Measurements from ENCODE around the gene TLNRD1.
A peak's percentile ranks its signal among the peaks of the same experiment; 100 is the strongest.

TLNRD1 gene

GRCh38 chr15:80991421-80991820 lies 9.3 kb upstream of the TLNRD1 start:
- Histone ChIP-seq H2BK120ac (ENCODE audit: low read depth, low read length) (no peak overlapping the region), H3K79me1 (replicated peaks; ENCODE audit: low read length, poor library complexity, severe bottlenecking) (peaks cover 3% of the 10 kb centered on the region), H3K4me1 (ENCODE audit: control insufficient read depth, insufficient read depth, low read depth, low read length) (no peaks in the 10 kb centered on the region), H3K9me3 (ENCODE audit: control insufficient read depth, low read length) (no peaks in the 10 kb centered on the region), H3K4me3 (ENCODE audit: insufficient read depth in 1 of 2, low read depth in 1 of 2, low read length in 2 of 2) (peak overlapping the region in 1 of 2 experiments; percentile 15), H4K91ac (ENCODE audit: low read length) (no peak overlapping the region), H3K23ac (ENCODE audit: low read length in 2 of 2) (no peak overlapping the region), H2BK12ac (ENCODE audit: low read length in 2 of 2) (no peak overlapping the region), H3K9ac (ENCODE audit: low read length) (peak overlapping the region; percentile 96), H3K27ac (ENCODE audit: low read length, poor library complexity, severe bottlenecking) (no peak overlapping the region), H3K27me3 (ENCODE audit: control insufficient read depth in 1 of 2, insufficient read depth in 1 of 2, low read length in 2 of 2) (no peaks in the 10 kb centered on the region), H2BK15ac (ENCODE audit: low read depth, poor library complexity, severe bottlenecking) (no peak overlapping the region), H2AK5ac (ENCODE audit: low read length, severe bottlenecking) (no peak overlapping the region), H3K4ac (ENCODE audit: low read depth in 1 of 2, low read length in 2 of 2) (no peak overlapping the region), H4K8ac (ENCODE audit: low read length) (no peak overlapping the region), H3K18ac (ENCODE audit: low read depth in 1 of 2, low read length in 2 of 2) (no peak overlapping the region), H2AFZ (ENCODE audit: low read depth, low read length) (no peak overlapping the region), H3K4me2 (ENCODE audit: low read length, poor library complexity, severe bottlenecking) (no peak overlapping the region), H3K14ac (ENCODE audit: low read length in 2 of 2) (no peak overlapping the region), H3K36me3 (ENCODE audit: control insufficient read depth in 1 of 2, insufficient read depth in 2 of 2, low read depth in 1 of 2, low read length in 2 of 2) (peaks cover 0 to 4% of the 10 kb centered on the region in 2 experiments), H2BK5ac (ENCODE audit: low read depth, low read length, poor library complexity, severe bottlenecking) (no peak overlapping the region)
- 77% methylated on average over 2 of the region's 5 CpGs for WGBS
- DNase-seq, result peak; percentile 38

- Histone ChIP-seq H3K9me3 (ENCODE audit: control insufficient read depth, low read length) (peaks cover 1% of the 10 kb centered on the region), H3K23ac (ENCODE audit: low read length in 2 of 2) (no peak overlapping the region), H4K8ac (ENCODE audit: low read length) (no peak overlapping the region), H3K4ac (ENCODE audit: low read depth in 1 of 2, low read length in 2 of 2) (no peak overlapping the region), H3K4me2 (ENCODE audit: low read length, poor library complexity, severe bottlenecking) (no peak overlapping the region), H2BK15ac (ENCODE audit: low read depth, poor library complexity, severe bottlenecking) (no peak overlapping the region), H3K9ac (ENCODE audit: low read length) (peak overlapping the region; percentile 76), H3K4me1 (ENCODE audit: control insufficient read depth, insufficient read depth, low read depth, low read length) (no peaks in the 10 kb centered on the region), H3K18ac (ENCODE audit: low read depth in 1 of 2, low read length in 2 of 2) (no peak overlapping the region), H2AK5ac (ENCODE audit: low read length, severe bottlenecking) (no peak overlapping the region), H3K4me3 (ENCODE audit: insufficient read depth in 1 of 2, low read depth in 1 of 2, low read length in 2 of 2) (no peak overlapping the region), H2BK5ac (ENCODE audit: low read depth, low read length, poor library complexity, severe bottlenecking) (no peak overlapping the region), H2AFZ (ENCODE audit: low read depth, low read length) (no peak overlapping the region), H3K79me1 (replicated peaks; ENCODE audit: low read length, poor library complexity, severe bottlenecking) (peaks cover 3% of the 10 kb centered on the region), H3K36me3 (ENCODE audit: control insufficient read depth in 1 of 2, insufficient read depth in 2 of 2, low read depth in 1 of 2, low read length in 2 of 2) (peaks cover 0 to 2% of the 10 kb centered on the region in 2 experiments), H3K27me3 (ENCODE audit: control insufficient read depth in 1 of 2, insufficient read depth in 1 of 2, low read length in 2 of 2) (no peaks in the 10 kb centered on the region), H3K27ac (ENCODE audit: low read length, poor library complexity, severe bottlenecking) (no peak overlapping the region), H3K14ac (ENCODE audit: low read length in 2 of 2) (no peak overlapping the region), H2BK12ac (ENCODE audit: low read length in 2 of 2) (no peak overlapping the region), H2BK120ac (ENCODE audit: low read depth, low read length) (no peak overlapping the region), H4K91ac (ENCODE audit: low read length) (no peak overlapping the region)
- no peak for DNase-seq
- WGBS, result 93% methylated on average over 3 of the region's 4 CpGs
These were observed 8.7 kb upstream of the TLNRD1 start for GRCh38 chr15:80992006-80992405.

GRCh38 chr15:80992441-80992840 lies 8.3 kb upstream of the TLNRD1 start:
- H2BK12ac ChIP-seq (ENCODE audit: low read length in 2 of 2), result no peak overlapping the region
- H3K14ac ChIP-seq (ENCODE audit: low read length in 2 of 2), result no peak overlapping the region
- H3K4me1 ChIP-seq (ENCODE audit: control insufficient read depth, insufficient read depth, low read depth, low read length), result no peaks in the 10 kb centered on the region
- peak overlapping the region; percentile 76 for H3K9ac ChIP-seq (ENCODE audit: low read length)
- peaks cover 2% of the 10 kb centered on the region for H3K9me3 ChIP-seq (ENCODE audit: control insufficient read depth, low read length)
- no peak overlapping the region for H3K4ac ChIP-seq (ENCODE audit: low read depth in 1 of 2, low read length in 2 of 2)
- H3K4me3 ChIP-seq (ENCODE audit: insufficient read depth in 1 of 2, low read depth in 1 of 2, low read length in 2 of 2), result no peak overlapping the region
- H2BK5ac ChIP-seq (ENCODE audit: low read depth, low read length, poor library complexity, severe bottlenecking), result no peak overlapping the region
- H3K23ac ChIP-seq (ENCODE audit: low read length in 2 of 2), result no peak overlapping the region
- no peak overlapping the region for H2AK5ac ChIP-seq (ENCODE audit: low read length, severe bottlenecking)
- no peak overlapping the region for H2AFZ ChIP-seq (ENCODE audit: low read depth, low read length)
- no peak overlapping the region for H3K4me2 ChIP-seq (ENCODE audit: low read length, poor library complexity, severe bottlenecking)
- H4K8ac ChIP-seq (ENCODE audit: low read length), result no peak overlapping the region
- WGBS, result 94% methylated on average over 1 of the region's 1 CpG
- H3K27me3 ChIP-seq (ENCODE audit: control insufficient read depth in 1 of 2, insufficient read depth in 1 of 2, low read length in 2 of 2), result no peaks in the 10 kb centered on the region
- H3K27ac ChIP-seq (ENCODE audit: low read length, poor library complexity, severe bottlenecking), result no peak overlapping the region
- no peak overlapping the region for H2BK15ac ChIP-seq (ENCODE audit: low read depth, poor library complexity, severe bottlenecking)
- H3K18ac ChIP-seq (ENCODE audit: low read depth in 1 of 2, low read length in 2 of 2), result no peak overlapping the region
- H3K36me3 ChIP-seq (ENCODE audit: control insufficient read depth in 1 of 2, insufficient read depth in 2 of 2, low read depth in 1 of 2, low read length in 2 of 2), result no peaks in the 10 kb centered on the region
- DNase-seq, result no peak
- no peak overlapping the region for H2BK120ac ChIP-seq (ENCODE audit: low read depth, low read length)
- peaks cover 3% of the 10 kb centered on the region for H3K79me1 ChIP-seq (replicated peaks; ENCODE audit: low read length, poor library complexity, severe bottlenecking)
- H4K91ac ChIP-seq (ENCODE audit: low read length), result no peak overlapping the region

GRCh38 chr15:80996247-80996646 lies 4.5 kb upstream of the TLNRD1 start:
- H3K27me3 ChIP-seq (ENCODE audit: control insufficient read depth in 1 of 2, insufficient read depth in 1 of 2, low read length in 2 of 2), result no peaks in the 10 kb centered on the region
- WGBS, result no CpG with 5 or more reads among the region's 1 CpG
- H2BK15ac ChIP-seq (ENCODE audit: low read depth, poor library complexity, severe bottlenecking), result no peak overlapping the region

More at GRCh38 chr15:80996247-80996646, 4.5 kb upstream of the TLNRD1 start:
- Histone ChIP-seq H2BK12ac (ENCODE audit: low read length in 2 of 2) (no peak overlapping the region), H3K9ac (ENCODE audit: low read length) (no peak overlapping the region), H4K8ac (ENCODE audit: low read length) (no peak overlapping the region), H3K9me3 (ENCODE audit: control insufficient read depth, low read length) (peaks cover 2% of the 10 kb centered on the region), H3K4me3 (ENCODE audit: insufficient read depth in 1 of 2, low read depth in 1 of 2, low read length in 2 of 2) (no peak overlapping the region), H3K4me2 (ENCODE audit: low read length, poor library complexity, severe bottlenecking) (no peak overlapping the region), H3K18ac (ENCODE audit: low read depth in 1 of 2, low read length in 2 of 2) (no peak overlapping the region), H3K79me1 (replicated peaks; ENCODE audit: low read length, poor library complexity, severe bottlenecking) (peaks cover 2% of the 10 kb centered on the region), H3K36me3 (ENCODE audit: control insufficient read depth in 1 of 2, insufficient read depth in 2 of 2, low read depth in 1 of 2, low read length in 2 of 2) (no peaks in the 10 kb centered on the region), H3K4ac (ENCODE audit: low read depth in 1 of 2, low read length in 2 of 2) (no peak overlapping the region), H3K4me1 (ENCODE audit: control insufficient read depth, insufficient read depth, low read depth, low read length) (peaks cover 2% of the 10 kb centered on the region), H4K91ac (ENCODE audit: low read length) (no peak overlapping the region), H3K14ac (ENCODE audit: low read length in 2 of 2) (no peak overlapping the region), H3K23ac (ENCODE audit: low read length in 2 of 2) (no peak overlapping the region), H2BK5ac (ENCODE audit: low read depth, low read length, poor library complexity, severe bottlenecking) (no peak overlapping the region), H2AK5ac (ENCODE audit: low read length, severe bottlenecking) (no peak overlapping the region), H2BK120ac (ENCODE audit: low read depth, low read length) (no peak overlapping the region), H3K27ac (ENCODE audit: low read length, poor library complexity, severe bottlenecking) (no peak overlapping the region), H2AFZ (ENCODE audit: low read depth, low read length) (no peak overlapping the region)
- DNase-seq, result no peak

Measured in mesenchymal stem cell (in vitro differentiated cells and primary cell).